ENCODE measurements around the gene TRIB2.

DNA sequence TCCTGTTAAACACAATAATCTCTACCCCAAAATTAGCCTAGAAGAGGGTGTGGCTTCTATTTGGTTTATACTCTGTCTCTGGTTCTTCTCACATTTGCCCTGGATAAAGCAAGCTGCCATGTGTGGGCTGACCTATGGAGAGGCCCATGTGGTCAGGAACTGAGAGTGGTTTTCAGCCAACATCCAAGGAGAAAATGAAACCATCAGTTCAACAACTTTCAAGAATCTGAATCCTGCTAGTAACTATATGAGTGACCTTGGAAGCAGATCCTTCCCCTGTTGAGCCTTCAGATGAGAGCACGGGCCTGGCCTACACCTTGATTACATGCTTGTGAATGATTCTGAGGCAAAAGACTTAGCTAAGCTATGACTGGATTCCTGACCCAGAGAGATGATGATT lies 11.5 kb upstream of the TRIB2 start:
- TF ChIP-seq, protein P1, sequence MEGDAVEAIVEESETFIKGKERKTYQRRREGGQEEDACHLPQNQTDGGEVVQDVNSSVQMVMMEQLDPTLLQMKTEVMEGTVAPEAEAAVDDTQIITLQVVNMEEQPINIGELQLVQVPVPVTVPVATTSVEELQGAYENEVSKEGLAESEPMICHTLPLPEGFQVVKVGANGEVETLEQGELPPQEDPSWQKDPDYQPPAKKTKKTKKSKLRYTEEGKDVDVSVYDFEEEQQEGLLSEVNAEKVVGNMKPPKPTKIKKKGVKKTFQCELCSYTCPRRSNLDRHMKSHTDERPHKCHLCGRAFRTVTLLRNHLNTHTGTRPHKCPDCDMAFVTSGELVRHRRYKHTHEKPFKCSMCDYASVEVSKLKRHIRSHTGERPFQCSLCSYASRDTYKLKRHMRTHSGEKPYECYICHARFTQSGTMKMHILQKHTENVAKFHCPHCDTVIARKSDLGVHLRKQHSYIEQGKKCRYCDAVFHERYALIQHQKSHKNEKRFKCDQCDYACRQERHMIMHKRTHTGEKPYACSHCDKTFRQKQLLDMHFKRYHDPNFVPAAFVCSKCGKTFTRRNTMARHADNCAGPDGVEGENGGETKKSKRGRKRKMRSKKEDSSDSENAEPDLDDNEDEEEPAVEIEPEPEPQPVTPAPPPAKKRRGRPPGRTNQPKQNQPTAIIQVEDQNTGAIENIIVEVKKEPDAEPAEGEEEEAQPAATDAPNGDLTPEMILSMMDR (IDR thresholded peaks at IDR 0.05): no peak
- TF ChIP-seq POLR2A (IDR thresholded peaks at IDR 0.05): no peak

Data from uterus (tissue), 2 donors.